CD4-positive, alpha-beta T cell treated with Interleukin-17A for 4 hours (primary cell): ENCODE measurements around the gene ZEB1.
"Not testable (repeated sequence)": the region's sequence is repeated elsewhere in the genome, so short reads cannot be mapped to it uniquely, and the experiment has no call there.

Experiments
- DNase-seq: peaks from one replicate; pipeline ENCODE4 v3.0.0-alpha.2; 2020; ENCODE audit warnings: mixed read lengths

The ZEB1 gene

GRCh38 chr10:31319602-31320549, 860 bp downstream of the ZEB1 start:
- DNase-seq = peak; percentile 65

DNA sequence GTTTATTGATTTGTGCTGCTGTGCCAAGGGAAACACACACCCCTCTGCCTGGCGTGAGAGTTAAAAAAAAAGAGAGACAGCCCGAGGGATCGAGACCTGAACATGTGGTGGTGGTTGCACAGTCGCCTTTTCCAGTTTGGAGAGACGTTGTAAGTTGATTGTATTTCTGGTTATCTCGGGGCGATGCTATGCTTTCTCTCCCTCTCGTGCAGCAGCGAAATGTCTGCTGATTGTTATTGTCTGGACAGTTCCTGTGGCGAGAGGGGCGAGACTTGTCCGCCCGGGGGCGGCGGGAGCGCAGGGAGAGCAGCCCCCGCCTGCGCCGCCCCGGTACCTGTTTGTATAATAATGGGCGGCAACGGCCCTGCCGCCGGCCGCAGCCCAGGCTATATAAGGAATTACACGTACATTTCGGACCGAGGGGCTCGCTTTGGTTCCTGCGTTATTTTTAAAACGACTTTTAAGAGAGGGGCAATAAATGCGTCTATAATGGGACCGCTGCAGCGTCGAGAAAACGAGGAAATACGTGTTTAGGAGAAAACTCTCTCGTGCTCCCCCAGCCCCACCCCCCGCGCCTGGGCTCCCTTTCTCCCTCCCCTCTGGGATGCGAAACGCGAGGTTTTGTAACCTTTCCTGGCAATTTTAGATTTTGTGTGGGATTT, 1.7 kb downstream of the ZEB1 start:
- peak; percentile 34 for DNase-seq

- peak; percentile 41 for DNase-seq
Observed at GRCh38 chr10:31321396-31321941, 2.5 kb downstream of the ZEB1 start.

GRCh38 chr10:31322647-31323046, 3.6 kb downstream of the ZEB1 start:
- no peak for DNase-seq

DNA sequence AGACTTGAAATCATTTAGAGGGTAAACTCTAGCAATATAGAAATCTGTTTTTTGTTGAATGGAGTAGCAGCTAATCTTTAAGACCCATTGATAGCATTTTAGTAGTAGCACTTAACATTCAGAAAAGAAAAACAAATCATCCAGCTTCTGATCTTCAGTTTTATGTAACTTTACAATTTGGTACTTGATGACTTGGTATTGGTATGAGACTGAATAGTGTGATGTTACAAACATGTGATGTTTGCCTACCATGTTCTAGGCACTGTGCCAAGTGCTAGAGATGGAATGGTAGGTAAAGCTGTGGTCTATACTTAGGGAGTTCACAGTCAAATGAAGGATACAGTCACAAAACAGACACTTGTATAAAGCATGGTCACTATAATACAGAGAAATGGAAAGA, 21.3 kb downstream of the ZEB1 start:
- DNase-seq = no peak

DNA sequence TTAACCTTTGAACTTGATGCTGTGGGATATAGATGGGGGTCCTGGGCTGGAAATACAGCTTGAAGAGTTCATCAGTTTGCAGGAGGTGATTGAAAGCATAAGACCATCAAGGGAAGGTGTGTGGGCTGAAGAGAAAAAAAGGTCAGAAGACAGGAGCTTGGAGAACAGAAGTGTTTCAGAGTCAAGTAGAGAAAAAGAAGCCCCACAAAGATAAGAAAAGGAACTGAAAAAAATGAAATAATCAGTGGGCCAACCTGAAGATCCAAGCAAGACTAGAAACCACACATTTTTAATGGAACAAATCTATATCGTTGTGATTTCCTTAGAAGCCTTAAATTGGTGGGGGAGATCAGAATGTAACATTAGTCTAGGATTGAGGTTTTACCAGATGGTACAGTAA, 22.5 kb downstream of the ZEB1 start:
- DNase-seq = no peak

DNA sequence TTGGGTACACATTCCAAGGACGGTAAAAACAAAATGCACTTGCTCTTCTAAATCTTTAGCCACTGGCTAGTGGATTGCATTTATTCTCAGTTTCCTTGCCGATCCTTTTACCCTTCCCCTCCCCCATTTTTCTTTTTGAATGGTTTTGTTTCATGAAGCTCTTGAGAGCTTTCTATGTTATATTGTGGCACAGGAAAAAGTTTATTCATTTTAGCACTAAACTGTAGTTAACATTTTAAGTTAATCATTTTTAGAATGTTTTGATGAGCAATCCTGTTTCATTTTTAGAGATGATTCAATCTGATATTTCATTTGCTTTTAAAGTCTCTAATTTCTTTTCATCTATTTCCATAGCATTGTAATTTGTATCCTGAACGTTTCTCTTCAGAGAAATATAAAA, 24.0 kb downstream of the ZEB1 start:
- DNase-seq = no peak

DNA sequence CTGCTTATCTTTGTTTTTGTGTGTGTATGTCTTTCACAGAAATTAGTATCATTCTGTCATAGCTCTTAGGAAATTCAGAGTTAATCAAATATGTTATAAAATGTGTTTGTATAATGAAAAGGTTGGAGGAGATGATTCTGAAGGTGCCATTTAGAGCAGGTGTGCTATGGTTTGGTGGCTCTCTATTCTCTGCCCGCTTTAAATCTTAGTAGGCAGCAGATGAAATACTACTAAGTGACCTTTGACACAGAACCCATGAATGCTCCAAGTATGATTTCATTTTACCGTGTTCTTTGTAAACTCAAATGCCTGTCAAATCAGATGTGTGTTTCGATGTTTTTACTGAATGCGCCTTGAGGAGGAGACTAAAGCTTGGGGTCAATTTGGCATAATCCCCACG, 24.5 kb downstream of the ZEB1 start:
- DNase-seq = no peak

DNA sequence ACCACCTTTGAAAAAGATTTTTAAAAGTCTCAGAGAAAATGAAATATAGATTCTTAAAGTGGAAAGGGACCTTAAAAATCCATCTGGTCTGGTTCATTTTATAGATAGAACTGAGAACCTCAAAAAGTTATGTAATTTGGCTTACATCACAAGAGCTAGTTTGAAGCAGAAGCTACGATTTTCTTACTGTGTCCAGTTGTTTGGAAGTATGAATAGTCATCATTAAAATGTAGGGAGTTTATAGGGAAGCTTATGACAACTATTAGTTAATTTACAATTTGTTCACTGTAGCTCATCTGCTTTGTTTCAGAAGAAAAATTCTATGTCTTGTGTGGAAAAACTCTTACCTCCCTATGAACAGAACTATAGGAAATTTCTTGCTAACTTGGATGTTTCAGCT, 26.9 kb downstream of the ZEB1 start:
- DNase-seq = no peak

- DNase-seq = no peak
Observed at GRCh38 chr10:31346953-31347352, 27.9 kb downstream of the ZEB1 start.

- DNase-seq = no peak
Observed at GRCh38 chr10:31347705-31348104, 28.7 kb downstream of the ZEB1 start.

DNA sequence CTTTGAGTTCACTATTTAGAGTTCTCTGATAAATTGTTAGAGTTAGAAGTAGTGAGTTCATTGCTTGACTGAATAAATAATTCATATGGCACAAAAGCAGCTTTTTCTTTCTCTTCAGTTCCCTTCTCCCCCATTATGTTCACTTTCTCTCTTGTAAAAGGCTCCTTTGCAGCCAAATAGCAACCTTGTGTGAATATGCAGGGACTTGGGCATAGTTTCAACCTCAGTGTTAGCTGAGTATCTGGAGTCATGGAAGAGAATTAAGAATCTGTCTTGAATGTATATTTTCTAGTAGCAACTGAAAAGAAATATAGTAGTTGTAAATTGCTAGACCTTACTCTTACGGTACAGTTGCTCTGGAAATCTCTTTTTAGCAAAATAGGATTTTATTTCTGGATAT, 31.9 kb downstream of the ZEB1 start:
- no peak for DNase-seq

- DNase-seq = no peak
Observed at GRCh38 chr10:31352436-31353226, 33.6 kb downstream of the ZEB1 start.

GRCh38 chr10:31353574-31353973, 34.6 kb downstream of the ZEB1 start:
- peak; percentile 32 for DNase-seq

- DNase-seq = no peak
Observed at GRCh38 chr10:31358688-31359330, 39.8 kb downstream of the ZEB1 start.

GRCh38 chr10:31359979-31360378, 41.0 kb downstream of the ZEB1 start:
- no peak for DNase-seq

- DNase-seq = not testable (repeated sequence)
Observed at GRCh38 chr10:31361475-31361874, 42.5 kb downstream of the ZEB1 start.

- DNase-seq = no peak
Observed at GRCh38 chr10:31362023-31362641, 43.1 kb downstream of the ZEB1 start.

DNA sequence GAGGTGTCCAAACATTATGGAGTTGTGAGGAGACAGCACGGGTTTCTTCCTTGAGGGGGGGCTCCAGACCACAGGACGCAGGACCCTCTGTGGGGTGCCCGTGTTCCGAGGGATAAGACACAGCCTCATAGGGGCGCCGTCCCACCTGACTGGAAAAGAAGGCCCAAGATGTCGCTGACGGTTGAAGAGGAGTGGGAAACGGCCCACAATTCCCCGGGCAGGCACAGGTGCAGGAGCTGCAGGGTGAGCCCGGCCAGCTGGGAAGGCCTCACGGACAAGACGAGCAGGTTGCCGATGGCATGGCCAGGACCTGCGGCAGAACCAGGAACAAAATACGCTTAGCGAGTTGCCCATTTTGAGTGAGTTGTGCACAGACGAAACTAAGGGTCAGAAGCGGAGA, 44.7 kb downstream of the ZEB1 start:
- DNase-seq = not testable (repeated sequence)

- DNase-seq = not testable (repeated sequence)
Observed at GRCh38 chr10:31364238-31364637, 45.2 kb downstream of the ZEB1 start.

GRCh38 chr10:31366703-31367102, 47.7 kb downstream of the ZEB1 start:
- DNase-seq = no peak

GRCh38 chr10:31368724-31369123, 49.7 kb downstream of the ZEB1 start:
- no peak for DNase-seq
